GM12865 (cell line): Measurements from ENCODE around the gene BAMBI.

Experiments used
- DNase-seq: peaks from one replicate; pipeline ENCODE4 v3.0.0; 2010; ENCODE audit warnings: low read depth
- H3K4me3 ChIP-seq: 2 replicates; pipeline ENCODE4 v1.5.1; 2011; ENCODE audit warnings: mild to moderate bottlenecking, low read depth, low read length, control low read depth
- TF ChIP-seq, protein P1 (sequence below): IDR thresholded peaks from 2 replicates; pipeline ENCODE4 v1.5.1; 2011; ENCODE audit warnings: low read length, control low read depth, low read depth, inconsistent platforms; ENCODE audit not compliant: insufficient read depth; ENCODE audit errors: missing control alignments

The BAMBI gene

DNA sequence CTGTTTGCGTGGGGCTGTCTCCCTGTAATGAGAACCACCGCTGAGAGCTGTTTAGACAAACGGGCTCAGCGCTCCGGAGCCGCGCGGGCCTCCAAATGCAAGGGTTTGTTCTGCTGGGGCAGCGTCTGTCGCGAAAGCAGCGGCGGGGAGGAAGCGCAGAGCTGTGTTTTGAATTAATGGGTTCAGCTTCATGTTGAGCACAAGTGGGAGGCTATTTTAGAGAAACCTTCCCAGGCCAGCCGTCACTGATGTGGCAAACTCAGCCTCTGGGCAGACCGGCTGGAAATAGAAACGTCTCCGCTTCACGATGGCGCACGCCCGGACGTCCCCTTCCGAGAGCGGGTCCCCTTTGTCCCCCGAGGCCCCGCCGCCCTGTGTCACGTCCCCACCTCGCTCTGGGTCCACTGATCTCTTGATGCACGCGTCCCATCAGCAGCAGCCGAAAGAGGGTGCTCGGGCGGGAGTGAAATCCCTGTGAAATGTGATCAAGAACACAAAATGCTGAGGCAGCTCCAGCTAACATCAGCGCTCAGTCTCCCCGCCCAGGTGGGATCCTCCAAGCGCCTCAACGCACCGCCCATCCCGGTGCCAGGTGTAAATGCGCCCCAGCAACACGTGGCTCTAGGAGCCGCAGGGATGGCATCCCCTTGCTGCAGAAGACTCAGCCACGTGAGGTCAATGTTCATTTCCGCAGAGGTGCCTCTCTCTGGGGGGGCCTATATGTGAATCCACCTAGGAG, 44.9 kb downstream of the BAMBI start:
- no peak for DNase-seq
- TF ChIP-seq, protein P1, sequence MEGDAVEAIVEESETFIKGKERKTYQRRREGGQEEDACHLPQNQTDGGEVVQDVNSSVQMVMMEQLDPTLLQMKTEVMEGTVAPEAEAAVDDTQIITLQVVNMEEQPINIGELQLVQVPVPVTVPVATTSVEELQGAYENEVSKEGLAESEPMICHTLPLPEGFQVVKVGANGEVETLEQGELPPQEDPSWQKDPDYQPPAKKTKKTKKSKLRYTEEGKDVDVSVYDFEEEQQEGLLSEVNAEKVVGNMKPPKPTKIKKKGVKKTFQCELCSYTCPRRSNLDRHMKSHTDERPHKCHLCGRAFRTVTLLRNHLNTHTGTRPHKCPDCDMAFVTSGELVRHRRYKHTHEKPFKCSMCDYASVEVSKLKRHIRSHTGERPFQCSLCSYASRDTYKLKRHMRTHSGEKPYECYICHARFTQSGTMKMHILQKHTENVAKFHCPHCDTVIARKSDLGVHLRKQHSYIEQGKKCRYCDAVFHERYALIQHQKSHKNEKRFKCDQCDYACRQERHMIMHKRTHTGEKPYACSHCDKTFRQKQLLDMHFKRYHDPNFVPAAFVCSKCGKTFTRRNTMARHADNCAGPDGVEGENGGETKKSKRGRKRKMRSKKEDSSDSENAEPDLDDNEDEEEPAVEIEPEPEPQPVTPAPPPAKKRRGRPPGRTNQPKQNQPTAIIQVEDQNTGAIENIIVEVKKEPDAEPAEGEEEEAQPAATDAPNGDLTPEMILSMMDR = no peak
- no peak overlapping the region for H3K4me3 ChIP-seq

DNA sequence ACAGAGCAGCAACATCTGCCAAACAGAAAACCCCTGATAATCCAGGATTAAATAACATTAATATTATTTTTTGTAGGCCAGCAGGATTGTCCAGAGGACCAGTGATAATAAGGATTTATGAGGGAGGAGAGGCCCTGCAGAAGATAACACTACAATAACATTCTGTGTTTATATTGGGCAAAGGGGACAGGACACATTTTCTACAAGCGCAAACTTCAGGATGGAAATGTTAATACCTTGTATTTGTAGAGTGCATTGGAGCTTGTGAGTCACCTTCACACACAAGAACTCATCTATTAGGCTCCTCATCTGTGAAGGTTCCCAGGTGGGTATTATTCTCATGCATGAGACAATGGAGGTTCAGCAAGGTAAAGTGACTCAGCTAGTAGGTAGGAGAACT, 51.0 kb downstream of the BAMBI start:
- TF ChIP-seq, protein P1 = no peak
- no peak for DNase-seq
- no peak overlapping the region for H3K4me3 ChIP-seq

DNA sequence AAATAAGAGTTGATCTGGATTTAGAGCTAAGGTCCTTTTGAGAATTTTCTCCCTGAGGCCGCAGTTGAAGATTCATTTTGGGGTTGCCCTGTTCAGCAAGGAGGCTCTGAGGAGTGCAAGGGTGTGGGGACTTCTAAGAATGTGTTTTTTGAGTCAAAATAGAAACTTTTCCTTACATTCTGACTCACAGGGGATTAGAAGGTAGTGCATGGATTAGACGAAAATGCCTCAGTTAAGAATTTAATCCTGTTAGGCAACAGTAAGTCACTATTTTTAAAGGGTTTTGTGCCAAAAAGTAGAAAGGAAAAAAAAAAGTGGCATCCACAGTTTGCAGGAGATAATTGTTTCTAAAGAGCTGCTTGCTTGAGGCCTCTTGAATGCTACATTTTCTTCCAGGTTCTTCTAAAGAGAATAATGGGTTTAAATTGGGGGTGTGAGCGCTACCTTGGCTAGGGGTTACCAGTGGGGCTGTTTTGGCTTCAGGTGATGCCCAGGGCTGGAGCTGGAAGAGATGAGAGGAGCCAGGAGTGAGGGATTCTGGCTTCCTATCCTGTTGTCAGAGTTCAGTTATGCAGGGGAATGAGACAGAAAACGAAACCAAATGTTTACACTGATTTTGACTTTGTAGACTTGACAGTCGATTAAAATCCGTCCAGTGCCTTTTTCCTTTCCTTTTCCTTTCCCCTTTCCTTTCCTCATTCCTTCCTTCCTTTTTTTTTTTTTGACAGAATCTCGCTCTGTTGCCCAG, 52.9 kb downstream of the BAMBI start:
- no peak for DNase-seq
- H3K4me3 ChIP-seq = no peak overlapping the region
- TF ChIP-seq, protein P1 = no peak

DNA sequence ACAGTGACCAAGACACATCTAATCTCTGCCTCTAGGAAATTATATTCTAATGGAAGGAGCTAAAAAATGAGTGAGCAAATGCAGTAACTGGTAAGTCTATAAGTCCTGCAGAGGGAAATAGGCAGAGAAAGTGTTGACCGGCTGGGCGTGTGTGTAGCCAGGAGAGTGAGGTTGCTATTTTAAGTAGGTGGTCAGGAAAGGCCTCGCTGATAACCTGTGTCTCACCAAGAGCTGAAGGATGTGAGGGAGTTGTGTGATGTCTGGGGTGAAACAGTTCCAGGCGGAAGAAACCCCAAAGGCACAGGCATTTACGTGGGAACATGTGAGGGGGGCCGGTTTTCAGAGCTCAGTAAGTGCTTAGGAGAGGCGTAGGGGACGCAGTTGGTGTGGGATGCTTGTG, 54.8 kb downstream of the BAMBI start:
- H3K4me3 ChIP-seq = no peak overlapping the region
- no peak for DNase-seq
- TF ChIP-seq, protein P1 = no peak
